ENCODE measurements around the gene SARM1.

DNA sequence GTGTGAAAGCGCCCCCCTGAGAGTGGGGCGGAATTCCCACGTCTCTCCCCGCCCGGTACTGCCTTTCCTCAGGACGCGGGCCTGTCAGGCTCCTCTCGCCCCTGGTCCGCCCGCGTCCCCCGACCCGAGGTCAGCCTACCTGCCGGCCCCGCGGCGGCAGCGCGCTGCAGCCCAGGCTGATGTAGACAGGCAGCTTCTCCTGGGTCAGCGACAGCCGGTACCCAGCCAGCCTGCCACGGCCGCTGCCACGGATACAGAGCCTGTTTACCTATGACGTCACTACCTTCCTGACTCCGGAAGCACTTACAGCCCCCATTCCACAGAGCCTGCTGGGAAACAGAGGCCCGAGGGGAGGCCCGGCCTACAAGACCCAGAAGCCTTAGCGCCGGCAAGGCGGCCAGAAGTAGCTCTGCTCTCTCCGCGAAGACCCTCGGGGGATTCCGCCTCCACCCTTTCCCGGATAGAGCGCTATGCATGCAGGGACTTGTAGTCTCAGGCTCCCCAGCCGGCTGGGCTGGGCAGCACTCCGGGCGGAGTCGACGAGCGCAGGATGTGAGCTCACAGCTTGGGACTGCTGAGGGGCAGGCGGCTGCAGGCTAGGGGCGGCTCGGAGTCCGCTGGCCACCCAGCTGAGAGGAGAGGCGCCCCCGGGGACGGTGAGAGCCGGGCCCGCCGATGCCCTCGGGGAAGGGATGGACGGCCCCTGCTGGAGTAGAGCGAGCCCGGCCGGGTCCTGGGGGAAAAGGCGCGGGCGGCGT lies 36.1 kb upstream of the SARM1 start, which contains the start of the genes IFT20 and TNFAIP1:
- TF ChIP-seq, protein P1, sequence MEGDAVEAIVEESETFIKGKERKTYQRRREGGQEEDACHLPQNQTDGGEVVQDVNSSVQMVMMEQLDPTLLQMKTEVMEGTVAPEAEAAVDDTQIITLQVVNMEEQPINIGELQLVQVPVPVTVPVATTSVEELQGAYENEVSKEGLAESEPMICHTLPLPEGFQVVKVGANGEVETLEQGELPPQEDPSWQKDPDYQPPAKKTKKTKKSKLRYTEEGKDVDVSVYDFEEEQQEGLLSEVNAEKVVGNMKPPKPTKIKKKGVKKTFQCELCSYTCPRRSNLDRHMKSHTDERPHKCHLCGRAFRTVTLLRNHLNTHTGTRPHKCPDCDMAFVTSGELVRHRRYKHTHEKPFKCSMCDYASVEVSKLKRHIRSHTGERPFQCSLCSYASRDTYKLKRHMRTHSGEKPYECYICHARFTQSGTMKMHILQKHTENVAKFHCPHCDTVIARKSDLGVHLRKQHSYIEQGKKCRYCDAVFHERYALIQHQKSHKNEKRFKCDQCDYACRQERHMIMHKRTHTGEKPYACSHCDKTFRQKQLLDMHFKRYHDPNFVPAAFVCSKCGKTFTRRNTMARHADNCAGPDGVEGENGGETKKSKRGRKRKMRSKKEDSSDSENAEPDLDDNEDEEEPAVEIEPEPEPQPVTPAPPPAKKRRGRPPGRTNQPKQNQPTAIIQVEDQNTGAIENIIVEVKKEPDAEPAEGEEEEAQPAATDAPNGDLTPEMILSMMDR (IDR thresholded peaks at IDR 0.05; ENCODE audit: insufficient read depth, low read depth, low read length) = no peak
- no peak for TF ChIP-seq EZH2 (IDR thresholded peaks at IDR 0.05; ENCODE audit: insufficient read depth, low read length)

Data from astrocyte (in vitro differentiated cells and primary cell).